Activated CD8-positive, alpha-beta memory T cell treated with anti-CD3 and anti-CD28 coated beads for 24 hours (primary cell): ENCODE data around the gene TJAP1.
"Not testable (repeated sequence)": the region's sequence is repeated elsewhere in the genome, so short reads cannot be mapped to it uniquely, and the experiment has no call there.

ENCODE experiments used
- DNase-seq: peaks from one replicate; pipeline ENCODE4 v3.0.0-alpha.2; 2020

TJAP1 gene

DNA sequence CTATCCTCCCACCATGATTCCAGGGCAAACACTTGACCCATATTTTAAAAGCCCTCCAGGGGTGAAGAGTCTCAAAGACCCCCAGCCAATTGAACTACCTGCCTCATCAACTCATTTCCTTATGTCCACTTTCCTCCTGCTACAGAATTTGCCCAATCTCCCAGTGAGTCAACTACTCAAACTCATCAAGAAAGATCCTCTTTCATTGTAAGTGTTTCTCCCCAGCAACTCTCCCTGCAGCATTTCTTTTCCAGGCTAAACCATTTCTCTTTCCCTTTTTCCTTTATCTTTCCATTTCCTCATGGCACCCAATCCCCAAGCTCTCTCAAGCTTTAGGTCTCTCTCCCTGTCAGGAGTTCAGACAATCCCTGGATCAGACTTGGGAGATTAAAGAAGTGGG lies 23.5 kb upstream of the TJAP1 start:
- DNase-seq, result no peak

DNA sequence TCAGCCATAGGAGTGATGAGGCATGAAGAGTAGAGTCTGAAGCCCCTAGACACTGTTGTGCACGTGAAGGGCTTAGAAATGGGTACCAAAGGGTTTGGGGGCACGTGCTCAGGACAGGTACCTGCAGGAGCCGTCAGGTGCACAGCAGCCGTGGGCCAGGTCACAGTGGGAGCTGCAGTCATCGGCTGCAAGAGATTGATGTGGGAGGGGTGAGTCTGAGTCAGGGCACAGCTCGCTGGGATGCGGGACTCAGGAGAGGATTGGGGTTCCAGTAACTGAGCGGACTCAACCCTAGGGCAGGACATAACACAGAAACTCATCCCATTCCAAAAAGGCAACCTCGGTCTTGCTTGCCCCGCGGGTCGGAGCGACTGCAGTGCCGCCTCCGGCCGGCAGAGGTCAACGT lies 23.1 kb upstream of the TJAP1 start:
- peak; percentile 87 for DNase-seq

DNA sequence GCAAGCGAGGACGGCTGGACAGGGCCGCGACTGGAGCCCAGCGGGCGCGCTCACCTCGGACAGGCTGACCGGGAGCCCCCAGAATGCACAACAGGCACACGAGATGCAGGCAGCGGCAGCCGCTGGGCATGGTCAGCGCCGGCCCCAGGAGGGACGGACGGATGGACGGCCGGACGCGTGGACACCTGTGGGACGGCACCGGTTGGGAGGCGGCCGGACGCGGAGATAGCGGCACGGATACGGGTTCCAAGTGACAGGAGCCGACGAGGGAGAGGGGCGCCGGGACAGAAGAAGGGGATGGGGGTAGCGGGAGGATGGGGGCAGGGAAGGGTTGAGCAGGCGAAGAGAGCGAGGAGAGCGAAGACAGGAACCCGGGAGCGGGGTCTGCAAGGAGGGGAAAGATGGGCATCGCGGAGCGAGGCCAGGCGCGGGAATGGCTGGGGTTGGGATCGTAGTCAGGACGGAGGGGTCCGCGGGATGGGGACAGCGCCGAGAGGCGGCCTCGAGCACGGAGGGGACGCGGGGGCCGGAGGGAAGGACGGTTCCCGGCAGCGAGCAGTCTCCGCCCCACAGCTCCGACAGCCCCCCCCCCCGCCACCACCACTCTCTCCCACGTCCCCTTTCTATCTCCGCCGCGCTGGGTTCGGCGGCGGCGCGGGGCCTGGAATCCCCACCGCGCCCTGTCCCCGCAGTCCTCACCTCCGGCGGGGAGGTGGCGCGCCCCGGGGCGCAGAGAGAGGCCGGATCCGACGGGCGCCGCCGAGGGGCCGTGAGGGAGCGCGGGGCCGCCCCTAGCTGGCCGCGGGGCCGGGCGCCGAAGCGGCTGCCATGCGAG lies 22.5 kb upstream of the TJAP1 start:
- peak; percentile 75 for DNase-seq

DNA sequence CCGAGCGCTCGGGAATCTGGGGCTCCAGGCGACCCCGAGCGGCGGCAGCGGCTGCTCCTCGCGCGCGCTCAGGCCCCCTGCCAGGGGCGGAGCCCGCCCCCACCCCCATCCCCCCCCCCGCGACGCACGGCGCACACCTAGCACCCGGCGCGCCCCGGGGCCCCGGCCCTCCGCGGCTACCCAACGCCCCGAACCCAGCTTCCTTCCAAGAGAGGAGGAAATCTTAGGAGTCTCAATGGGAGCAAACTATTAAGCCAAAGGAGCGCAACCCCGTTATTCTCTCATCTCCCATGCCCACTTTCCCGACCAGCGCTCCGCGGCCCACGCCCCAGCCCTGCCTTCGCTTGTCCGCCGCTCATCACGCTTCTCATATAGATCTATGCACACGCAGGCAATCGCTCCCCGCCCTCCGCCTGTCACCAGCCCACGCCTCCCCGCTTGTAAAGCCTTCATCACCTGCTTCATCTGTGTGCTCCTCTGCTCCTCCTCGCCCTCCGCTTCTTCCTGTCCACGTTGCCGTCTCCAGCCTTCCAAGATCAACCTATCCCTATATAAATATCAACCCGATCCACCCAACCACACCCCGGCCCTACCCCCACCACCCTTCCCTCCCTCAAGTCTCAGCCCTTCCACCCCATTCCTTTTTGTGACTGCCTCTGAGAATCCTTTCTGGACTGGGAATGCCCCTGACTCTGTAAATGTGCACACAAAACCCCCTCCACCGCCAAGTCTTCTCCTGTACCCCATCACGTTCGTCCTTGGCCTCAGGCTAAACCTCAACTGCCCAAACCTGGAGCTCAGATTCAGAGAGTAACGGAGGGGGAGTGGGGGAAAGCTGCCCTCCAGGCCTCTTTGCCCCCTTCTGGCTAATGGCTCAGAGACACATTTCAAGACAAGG lies 21.6 kb upstream of the TJAP1 start, which contains the start of gene DLK2:
Gene DLK2, minus strand, starts transcription at position 18 of the 898 bp plus-strand sequence. CDS start 723 bp downstream, outside the sequence.
- peak; percentile 76 for DNase-seq

DNA sequence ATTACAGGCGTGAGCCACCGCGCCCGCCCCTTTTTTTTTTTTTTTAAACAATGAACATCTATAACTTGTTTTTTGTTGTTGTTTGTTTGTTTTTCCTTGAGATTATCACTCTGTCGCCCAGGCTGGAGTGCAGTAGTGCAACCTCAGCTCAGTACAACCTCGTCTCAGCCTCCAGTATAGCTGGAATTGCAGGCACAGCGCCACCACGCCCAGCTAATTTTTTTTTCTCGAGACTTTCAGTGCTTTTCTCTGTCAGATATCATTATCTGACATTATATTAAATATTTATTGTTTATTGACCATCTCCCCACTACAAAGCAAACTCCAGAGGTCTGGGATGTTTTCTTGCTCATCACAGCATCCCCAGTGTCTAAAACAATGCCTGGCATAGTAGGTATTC lies 19.7 kb upstream of the TJAP1 start:
- no peak for DNase-seq

DNA sequence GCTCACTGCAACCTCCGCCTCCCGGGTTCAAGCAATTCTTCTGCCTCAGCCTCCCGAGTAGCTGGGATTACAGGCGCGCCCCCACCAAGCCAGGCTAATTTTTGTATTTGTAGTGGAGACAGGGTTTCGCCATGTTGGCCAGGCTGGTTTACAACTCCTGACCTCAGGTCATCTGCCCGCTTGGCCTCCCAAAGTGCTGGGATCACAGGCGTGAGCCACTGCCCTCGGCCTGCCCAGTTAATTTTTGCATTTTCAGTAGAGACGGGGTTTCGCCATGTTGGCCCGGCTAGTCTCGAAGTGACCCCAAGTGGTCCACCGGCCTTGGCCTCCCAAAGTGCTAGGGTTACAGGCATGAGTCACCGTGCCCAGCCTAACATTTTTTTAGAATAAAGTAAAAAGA lies 19.2 kb upstream of the TJAP1 start:
- DNase-seq, result not testable (repeated sequence)

DNA sequence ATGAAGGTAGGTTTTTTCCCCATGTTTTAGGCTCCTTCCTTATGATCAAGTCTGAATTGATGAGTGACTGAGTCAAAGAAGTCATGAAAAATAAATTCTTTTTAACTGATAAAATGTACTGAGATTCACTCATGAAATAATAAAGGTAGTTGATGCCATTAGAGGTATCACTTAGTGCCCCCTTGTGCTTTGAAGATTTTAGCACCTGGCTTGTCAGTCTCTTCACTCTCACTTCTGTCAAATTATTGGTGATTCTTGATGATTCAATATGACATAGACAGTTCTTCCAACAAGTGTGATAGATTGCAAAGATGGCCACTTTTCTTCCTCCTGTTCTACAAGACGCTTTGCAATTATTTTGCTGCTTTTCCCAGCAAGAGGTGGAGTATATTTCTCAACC lies 17.8 kb upstream of the TJAP1 start:
- DNase-seq, result no peak

DNA sequence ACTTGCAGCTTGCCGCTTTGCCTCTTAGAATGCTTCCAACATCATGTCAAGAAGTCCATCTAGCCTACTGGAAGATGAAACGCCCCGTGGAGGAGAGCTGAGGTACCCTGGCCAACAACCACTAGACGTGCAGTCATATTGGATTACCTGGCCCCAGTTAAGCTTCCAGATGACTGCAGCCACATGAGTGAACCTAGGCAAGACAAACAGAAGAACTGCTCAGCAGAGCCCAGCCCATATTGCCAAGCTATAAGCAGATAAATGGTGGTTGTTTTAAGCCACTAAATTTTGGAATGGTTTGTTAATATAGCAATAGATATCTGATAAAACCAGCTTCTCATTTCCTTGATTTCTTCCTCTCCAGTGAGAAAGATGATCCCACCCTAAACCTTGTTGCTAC lies 17.3 kb upstream of the TJAP1 start:
- no peak for DNase-seq

DNA sequence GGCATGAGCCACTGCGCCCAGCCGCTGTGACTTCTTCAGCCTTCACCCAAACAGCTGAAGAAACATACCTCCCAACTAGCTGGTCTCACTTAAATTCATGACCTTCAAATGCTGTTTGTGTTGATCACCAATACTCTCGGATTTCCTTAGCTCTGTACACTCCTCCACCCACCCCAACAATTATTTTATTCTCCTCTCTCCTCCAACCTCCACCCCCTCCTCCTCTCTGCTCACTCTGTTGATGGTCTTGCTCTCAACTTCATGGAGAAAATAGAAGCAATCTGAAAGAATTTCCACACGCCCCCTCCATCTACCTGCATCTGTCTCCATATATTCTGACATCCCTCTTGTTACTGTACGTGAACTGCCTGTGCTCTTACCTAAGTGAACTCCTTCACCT lies 15.4 kb upstream of the TJAP1 start:
- DNase-seq, result no peak

DNA sequence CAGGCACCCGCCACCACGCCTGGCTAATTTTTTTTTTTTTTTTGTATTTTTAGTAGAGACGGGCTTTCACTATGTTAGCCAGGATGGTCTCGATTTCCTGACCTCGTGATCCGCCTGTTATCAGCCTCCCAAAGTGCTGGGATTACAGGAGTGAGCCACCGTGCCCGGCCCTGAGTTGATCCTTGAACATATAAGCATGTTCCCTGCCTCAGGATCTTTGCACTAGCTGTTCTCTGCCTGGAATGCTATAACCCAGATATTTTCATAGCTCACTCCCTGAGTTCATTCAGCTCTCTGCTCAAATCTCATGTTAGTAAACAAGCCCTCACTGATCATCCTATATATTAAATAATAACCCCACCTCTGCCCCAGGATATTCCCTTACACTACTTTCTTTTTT lies 13.0 kb upstream of the TJAP1 start:
- no peak for DNase-seq

DNA sequence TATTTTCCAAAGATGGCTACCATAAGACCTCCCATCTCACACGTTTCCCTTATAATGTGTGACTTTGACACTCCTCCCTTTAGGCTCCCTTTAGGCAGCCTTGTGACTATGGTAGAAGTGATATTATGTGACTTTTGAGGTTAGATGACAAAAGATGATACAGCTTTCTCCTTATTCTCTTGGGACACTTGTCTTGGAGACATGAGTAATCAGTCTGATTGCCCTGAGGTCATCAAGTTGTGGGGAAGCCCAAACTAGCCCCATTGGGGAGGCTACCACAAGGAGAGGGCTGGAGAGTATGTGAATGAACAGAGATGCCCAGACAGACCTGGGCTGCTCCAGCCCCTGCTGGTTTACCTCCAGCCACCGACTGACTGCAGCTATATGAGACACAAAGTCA lies 11.4 kb upstream of the TJAP1 start:
- DNase-seq, result no peak

DNA sequence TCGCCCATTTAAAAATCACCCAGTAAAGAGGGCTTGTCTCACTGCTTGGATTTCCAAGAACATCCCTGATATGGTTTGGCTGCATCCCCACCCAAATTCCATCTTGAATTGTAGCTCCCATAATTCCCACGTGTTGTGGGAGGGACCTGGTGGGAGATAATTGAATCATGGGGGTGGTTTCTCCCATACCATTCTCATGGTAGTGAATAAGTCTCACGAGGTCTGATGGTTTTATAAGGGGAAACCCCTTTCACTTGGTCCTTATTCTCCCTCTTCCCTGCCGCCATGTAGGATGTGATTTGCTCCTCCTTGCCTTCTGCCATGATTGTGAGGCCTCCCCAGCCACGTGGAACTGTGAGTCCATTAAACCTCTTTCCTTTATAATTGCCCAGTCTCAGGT lies 10.1 kb upstream of the TJAP1 start:
- DNase-seq, result not testable (repeated sequence)

DNA sequence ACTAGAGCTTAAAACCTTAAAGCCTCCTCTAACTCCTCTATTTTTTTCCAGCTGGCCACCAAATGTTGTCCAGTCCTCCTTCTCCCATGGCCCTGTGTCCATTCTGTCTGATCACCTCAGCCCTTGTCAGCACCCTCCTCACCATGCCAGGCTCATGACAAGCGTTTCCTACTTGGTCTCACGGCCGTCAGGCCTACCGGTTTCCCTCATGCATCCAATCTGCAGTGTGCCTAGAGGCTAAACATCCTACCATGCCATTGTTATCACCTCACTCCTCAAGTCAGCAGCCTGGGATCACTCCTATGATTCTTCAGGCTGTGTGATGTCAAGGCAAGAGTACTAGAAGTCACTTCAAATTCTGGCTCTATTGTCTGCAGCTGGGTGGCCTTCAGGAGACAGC lies 9.6 kb upstream of the TJAP1 start:
- DNase-seq, result no peak

DNA sequence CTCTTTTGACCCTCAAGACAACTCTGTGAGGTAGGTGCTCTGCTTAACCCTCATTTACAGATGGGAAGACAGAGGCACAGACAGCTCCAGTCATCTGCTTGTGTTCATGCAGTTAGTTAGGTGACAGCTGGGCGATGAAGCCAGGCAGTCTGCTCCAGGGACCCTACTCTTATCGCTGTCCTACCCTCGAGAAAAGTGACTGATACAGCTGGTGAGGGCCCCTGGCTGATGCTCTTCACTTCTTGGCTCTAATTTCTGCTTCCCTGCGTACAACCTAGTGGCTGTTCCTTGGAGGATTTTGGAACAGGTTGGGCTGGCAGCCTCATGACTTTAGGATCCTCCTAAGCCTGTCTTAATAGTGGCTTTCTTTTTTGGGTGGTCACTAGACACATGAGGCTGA lies 9.1 kb upstream of the TJAP1 start:
- DNase-seq, result no peak

DNA sequence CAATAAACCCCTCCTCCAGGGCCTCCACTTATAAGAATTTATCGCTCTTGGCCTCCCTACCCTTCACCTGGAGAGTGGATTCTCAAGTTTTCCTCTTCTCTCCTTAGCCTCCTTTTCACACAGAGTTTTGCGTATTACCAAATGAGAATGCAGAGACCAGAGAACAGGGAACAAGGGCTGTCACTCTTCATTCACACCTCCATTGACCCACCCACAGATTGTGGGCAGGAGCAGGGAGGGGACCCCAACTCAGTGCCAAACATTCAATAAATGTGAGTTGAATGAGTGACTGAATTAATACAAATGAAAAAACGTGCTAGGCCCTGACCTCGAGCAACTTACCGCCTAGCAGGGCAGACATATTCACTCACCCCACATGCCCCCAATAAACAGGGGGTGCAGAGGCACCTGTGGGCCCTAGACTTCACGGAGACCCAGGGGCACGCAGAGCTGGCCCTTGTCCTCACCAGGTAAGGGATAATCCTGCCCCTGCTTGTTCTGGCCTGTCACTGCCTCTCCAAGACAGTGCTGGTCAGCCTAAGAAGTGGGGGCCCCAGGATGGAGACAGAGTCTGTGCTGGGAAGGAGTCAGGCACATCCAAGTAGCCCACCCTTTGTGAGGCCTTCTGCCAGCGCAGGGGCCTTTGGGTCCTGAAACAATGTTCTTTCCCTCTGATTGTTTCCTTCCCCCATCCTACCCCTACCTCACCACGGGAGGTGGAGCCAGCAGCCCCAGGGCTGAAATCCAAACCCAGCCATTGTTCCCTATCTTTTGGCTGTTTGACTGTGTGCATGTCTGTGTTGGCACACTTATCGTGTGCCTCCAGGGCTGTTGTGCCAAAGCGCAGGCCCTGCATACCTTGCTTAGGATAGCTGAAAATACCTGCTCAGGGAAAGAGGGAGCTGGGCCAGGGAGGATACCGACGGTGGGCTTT lies 8.4 kb upstream of the TJAP1 start:
- no peak for DNase-seq

DNA sequence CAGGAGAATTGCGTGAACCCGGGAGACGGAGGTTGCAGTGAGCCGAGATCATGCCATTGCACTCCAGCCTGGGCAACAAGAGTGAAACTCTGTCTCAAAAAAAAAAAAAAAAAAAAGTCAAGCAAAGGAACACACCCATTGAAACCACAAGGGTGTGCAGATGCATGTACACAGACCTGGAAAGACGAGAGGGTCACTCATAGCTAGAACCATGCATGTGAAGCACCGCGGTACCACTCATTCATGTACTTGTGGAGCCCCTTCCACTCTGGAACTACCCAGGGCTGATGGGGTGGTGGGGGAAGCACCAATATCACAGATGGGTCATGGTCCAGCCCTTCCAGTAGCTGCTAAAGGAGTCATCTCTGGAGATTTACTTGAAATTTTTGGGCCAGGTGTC lies 7.4 kb upstream of the TJAP1 start:
- no peak for DNase-seq

DNA sequence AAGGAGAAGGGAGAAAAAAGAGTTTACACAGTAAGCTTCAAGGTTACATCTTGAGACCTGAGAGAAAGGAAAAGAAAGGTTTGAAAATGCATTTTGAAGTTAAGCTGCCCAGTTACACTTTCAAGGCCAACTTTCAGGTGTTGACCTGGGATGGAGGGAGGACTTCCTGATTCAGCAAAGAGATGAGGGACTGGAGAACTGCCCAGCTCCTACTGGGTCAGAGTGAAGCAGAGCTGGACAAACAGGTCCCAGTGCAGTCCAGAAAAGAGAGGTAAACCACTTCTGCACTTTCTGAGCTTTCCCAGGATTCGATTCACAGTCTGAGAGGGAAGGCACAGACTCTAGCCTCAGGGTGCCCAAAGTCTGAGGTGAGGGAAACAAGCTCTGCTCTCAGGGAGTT lies 6.0 kb upstream of the TJAP1 start:
- DNase-seq, result no peak

DNA sequence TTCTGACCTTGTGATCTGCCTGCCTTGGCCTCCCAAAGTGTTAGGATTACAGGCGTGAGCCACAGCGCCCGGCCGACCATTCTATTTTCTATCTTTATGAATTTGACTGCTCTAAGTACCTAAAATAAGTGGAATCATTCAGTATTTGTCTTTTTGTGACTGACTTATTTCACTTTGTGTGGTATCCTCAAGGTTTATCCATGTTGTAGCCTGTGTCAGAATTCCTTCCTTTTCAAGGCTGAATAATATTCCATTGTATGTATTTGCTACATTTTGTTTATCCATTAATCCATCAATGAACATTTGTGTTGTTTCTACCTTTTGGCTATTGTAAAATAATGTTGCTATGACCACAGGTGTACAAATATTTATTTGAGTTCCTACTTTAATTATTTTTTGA lies 4.9 kb upstream of the TJAP1 start:
- no peak for DNase-seq

DNA sequence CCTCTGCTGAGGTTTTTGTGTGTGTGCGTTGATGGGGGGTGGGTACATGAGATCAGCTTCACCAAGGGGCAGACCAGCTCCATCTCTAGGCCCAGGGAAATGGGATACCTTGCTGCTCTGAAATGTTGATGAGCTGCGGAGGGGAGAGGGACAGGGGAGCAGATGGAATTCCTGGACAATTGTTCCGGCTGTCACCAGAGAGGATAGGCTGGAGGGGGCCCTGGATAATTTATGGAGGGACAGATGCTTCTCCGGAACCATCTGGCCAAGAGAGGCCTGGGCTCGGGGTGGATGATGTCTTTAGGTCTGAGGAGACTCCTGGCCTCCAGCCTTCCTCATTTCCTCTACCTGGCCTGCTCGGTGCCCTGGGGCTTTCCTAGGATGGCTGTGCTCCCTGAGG lies 1.9 kb upstream of the TJAP1 start:
- DNase-seq, result no peak

DNA sequence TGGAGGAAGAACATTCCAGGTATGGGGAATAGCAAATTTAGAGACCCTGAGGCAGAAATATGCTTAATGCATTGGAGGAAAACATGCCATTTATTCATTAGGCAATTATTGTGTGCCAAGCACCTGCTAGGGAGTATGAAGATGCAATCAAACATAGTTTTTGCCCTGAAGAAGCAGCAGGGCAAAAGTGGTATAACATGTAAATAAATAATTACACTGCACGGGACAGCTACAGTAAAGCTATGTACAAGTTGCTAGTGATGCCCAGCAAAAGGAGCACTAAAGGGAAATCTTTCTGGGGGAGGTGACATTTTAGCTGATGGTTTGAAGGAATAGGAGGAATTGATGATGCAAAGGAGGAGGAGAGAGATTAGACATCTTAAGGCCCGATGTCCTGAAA lies 624 bp upstream of the TJAP1 start:
- DNase-seq, result no peak

DNA sequence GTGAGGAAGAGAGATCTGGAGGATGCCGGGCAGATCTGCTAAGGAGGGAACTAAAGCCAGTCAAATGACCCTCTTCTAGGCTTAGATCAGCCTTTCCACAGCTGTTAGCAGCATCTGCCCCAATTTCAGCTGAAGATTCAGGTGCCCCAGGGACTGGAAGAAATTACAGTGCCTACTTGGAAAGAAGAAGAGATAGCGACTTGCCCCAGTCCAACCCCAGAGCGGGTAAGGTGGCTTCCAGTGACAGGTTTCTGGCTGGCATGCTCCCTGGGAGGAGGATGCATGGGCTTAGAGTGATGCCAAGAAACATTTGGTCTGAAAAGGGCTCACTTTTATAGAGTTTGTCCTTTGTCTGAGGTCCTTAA lies 620 bp downstream of the TJAP1 start:
- no peak for DNase-seq

DNA sequence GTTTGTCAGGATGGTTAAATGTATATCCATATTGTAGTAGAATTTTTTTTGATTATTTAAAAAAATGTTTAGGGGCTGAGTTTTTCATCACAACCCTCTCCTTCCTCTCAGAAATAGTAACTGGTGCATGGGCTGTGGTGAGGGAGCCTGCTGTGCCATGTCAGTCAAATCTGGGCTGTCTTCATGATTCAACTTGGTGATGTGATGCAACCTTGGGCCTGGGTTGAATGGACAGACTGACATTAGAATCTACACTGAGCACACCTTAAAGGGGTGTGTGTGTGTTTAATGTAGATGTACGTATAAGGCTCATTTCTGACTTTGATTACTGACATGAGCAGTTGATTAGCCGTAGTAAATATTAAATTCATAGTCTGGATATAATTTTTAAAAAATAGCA lies 3.7 kb downstream of the TJAP1 start:
- DNase-seq, result no peak

DNA sequence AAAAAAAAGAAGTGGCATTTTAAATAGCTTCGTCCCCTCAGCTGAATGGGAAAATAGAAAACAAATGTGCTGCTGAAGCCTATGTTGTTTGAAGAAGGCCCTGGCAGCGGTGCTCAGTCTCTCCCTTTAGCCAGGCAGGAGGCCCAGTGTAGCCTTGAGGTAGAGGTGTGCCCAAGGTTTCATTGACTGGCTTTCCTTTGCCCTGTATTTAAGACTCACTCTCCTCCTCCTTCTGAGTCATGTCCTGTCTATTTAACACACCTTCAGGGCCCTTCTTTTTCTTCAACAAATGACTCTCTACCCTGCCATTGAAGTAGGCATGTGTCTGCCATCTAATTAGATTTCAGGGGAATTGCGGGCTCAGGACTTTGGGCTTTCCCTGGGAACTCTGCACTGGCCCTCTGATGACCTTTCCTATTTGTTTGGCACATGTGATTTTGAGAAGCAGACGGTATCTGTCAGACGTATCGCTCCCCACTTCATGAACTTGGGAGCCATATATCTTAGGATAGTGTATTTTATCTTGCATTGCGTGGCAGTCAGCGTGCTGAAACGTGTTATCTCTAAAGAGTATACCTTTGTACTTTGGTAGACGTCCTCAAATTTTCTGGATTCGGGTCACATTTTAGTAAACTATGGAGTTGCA lies 4.3 kb downstream of the TJAP1 start:
- no peak for DNase-seq
